K562 (cell line): ENCODE measurements around the gene SLC7A1. TPM values are rescaled to one million over a fixed set of nuclear protein-coding genes. Genes with fewer than 3 reads are reported as not detected.

Experiments used
- ATAC-seq: fragments of 200-7000 bp; cut with Tn5 transposase; 3 replicates; pipeline ENCODE4 v1.9.1; 2020; ENCODE audit warnings: moderate library complexity
- BruUV-seq: library from RNA; stranded (reverse); fragments of 400-500 nt; replicated peaks from 2 replicates; lab custom pipeline; 2021; lab: Mats Ljungman, UMichigan
- CTCF ChIA-PET: fragments of 300-600 bp; formaldehyde crosslinking; extraction: SDS; loops from one replicate; lab custom pipeline; 2021; ENCODE audit warnings: low intra/inter-chr PET ratio; lab: Yijun Ruan, JAX
- POLR2A ChIA-PET: fragments of 300-600, 350-650 bp; sonication (Branson Sonifier 250); formaldehyde crosslinking; extraction: SDS; loops from one replicate; lab custom pipeline; 2021; ENCODE audit warnings: antibody characterized with exemption, inconsistent platforms; lab: Yijun Ruan, JAX
- DNase-seq, 4 experiments: peaks; one replicate each; pipeline versions ENCODE4 v3.0.0 to v3.0.0-alpha.2; 2011 to 2018; ENCODE audit warnings: low spot score in 3 of 4, mixed read lengths in 3 of 4; ENCODE audit errors: extremely low read depth in 1 of 4
- FAIRE-seq: peaks from 2 replicates; lab custom pipeline; 2011; peaks lifted over from hg19 to GRCh38; lab: Jason Lieb, UNC
- H2AFZ ChIP-seq: 2 replicates; pipeline ENCODE4 v1.6.0; 2011; ENCODE audit warnings: low read depth, low read length, control low read depth, inconsistent platforms
- H3K27ac ChIP-seq: fragments of 200-600 bp; 3 replicates; pipeline ENCODE4 v1.8.0; 2011; ENCODE audit warnings: low read depth, mild to moderate bottlenecking, control low read depth, inconsistent platforms, low read length, moderate library complexity, mixed read lengths; ENCODE audit errors: extremely low read depth
- H3K27me3 ChIP-seq, 2 experiments: fragments of 300-600 bp in 1 of 2; 2 replicates in 1 of 2; 3 replicates in 1 of 2; pipeline versions ENCODE4 v1.6.0 to v1.8.0; 2011; ENCODE audit warnings: inconsistent platforms in 2 of 2, low read length in 2 of 2, mild to moderate bottlenecking in 1 of 2, mixed read lengths in 1 of 2, moderate library complexity in 1 of 2; ENCODE audit not compliant: control insufficient read depth in 2 of 2, insufficient read depth in 2 of 2
- H3K36me3 ChIP-seq: fragments of 300-600 bp; 3 replicates; pipeline ENCODE4 v1.8.0; 2011; ENCODE audit warnings: mild to moderate bottlenecking, low read length, inconsistent platforms; ENCODE audit not compliant: control insufficient read depth, insufficient read depth
- H3K4me1 ChIP-seq, 2 experiments: fragments of 200-600 bp in 1 of 2; replicated peaks in 1 of 2; 2 replicates in 1 of 2; 3 replicates in 1 of 2; pipeline versions ENCODE4 v1.5.1 to v1.8.0; 2011; ENCODE audit warnings: inconsistent platforms in 2 of 2, low read length in 2 of 2, mild to moderate bottlenecking in 1 of 2, mixed read lengths in 1 of 2, moderate library complexity in 1 of 2; ENCODE audit not compliant: control insufficient read depth in 2 of 2, insufficient read depth in 2 of 2
- H3K4me2 ChIP-seq: 2 replicates; pipeline ENCODE4 v1.6.1; 2011; ENCODE audit warnings: low read length, control low read depth, inconsistent platforms, mixed read lengths; ENCODE audit not compliant: insufficient read depth
- H3K4me3 ChIP-seq: fragments of 200-600 bp; sonication (generic), shearing (Covaris generic); 2 replicates; pipeline ENCODE4 v1.5.1; 2016; ENCODE audit warnings: control low read depth, inconsistent platforms
- H3K79me2 ChIP-seq: fragments of 200-600 bp; 3 replicates; pipeline ENCODE4 v1.8.0; 2011; ENCODE audit warnings: low read length, inconsistent platforms; ENCODE audit not compliant: control insufficient read depth, insufficient read depth
- H3K9ac ChIP-seq, 2 experiments: 2 replicates each; pipeline versions ENCODE4 v1.6.0 to v1.6.1; 2011; ENCODE audit warnings: low read depth in 2 of 2, low read length in 2 of 2, control low read depth in 1 of 2, inconsistent platforms in 1 of 2, mild to moderate bottlenecking in 1 of 2, mixed read lengths in 1 of 2; ENCODE audit not compliant: insufficient read depth in 1 of 2
- H3K9me1 ChIP-seq: one replicate; pipeline ENCODE4 v1.6.0; 2011; ENCODE audit warnings: inconsistent platforms, mild to moderate bottlenecking, low read length, moderate library complexity; ENCODE audit not compliant: control insufficient read depth, insufficient read depth
- H3K9me3 ChIP-seq: replicated peaks from 2 replicates; pipeline ENCODE4 v1.5.1; 2011; ENCODE audit warnings: low read depth, low read length, inconsistent platforms; ENCODE audit not compliant: control insufficient read depth, insufficient read depth
- H4K20me1 ChIP-seq: replicated peaks from 2 replicates; pipeline ENCODE4 v1.6.1; 2011; ENCODE audit warnings: low read length, inconsistent platforms, mixed read lengths; ENCODE audit not compliant: control insufficient read depth, insufficient read depth
- ATF6 ChIP-seq: sonication (generic); formaldehyde crosslinking; IDR thresholded peaks from 2 replicates; pipeline ENCODE4 v1.4.0; 2020; ENCODE audit warnings: mild to moderate bottlenecking, missing genetic modification reagents
- POLR2AphosphoS5 ChIP-seq: IDR thresholded peaks from 2 replicates; pipeline ENCODE4 v1.6.1; 2011; ENCODE audit warnings: mild to moderate bottlenecking, low read depth, low read length, moderate library complexity; ENCODE audit not compliant: control insufficient read depth, insufficient read depth
- ZBTB17 ChIP-seq: fragments of 450-650 bp; formaldehyde crosslinking; IDR thresholded peaks from 2 replicates; pipeline ENCODE4 v1.4.0; 2020; ENCODE audit warnings: mild to moderate bottlenecking
- WGBS: fragments of 100-300 bp; shearing (Covaris generic); methylation state at CpG from one replicate; pipeline ENCODE4 v1.1.6; 2016; ENCODE audit warnings: low coverage, mixed read lengths; ENCODE audit not compliant: insufficient coverage; ENCODE audit errors: missing lambda C conversion rate; 5-methylcytosine and 5-hydroxymethylcytosine counted together
- in situ Hi-C: fragments of 300-500 bp; cut with MboI; formaldehyde crosslinking; loops from 4 replicates; pipeline ENCODE4 v1.15.0; 2018; ENCODE audit warnings: inconsistent platforms, mixed read lengths
- intact Hi-C: fragments of 100-400 bp; cut with micrococcal nuclease; formaldehyde crosslinking; loops from 2 replicates; pipeline ENCODE4 v1.14.2; 2022
- polyA plus RNA-seq, 8 experiments: library from polyadenylated mRNA; depleted of rRNA in 4 of 8; stranded (reverse) in 5 of 8; unstranded in 3 of 8; fragments of >200 nt; fragmentation: Nextera tagmentation in 2 of 8; fragmentation: Illumina TruSeq in 1 of 8; extraction: Ambion mirVana in 2 of 8; extraction: Trizol in 1 of 8; gene quantifications; 2 replicates each; pipeline versions ENCODE4 v1.2.1 to v1.2.3, GENCODE V29; 2011 to 2014; ENCODE audit warnings: inconsistent platforms in 1 of 8, missing spikeins in 1 of 8
- total RNA-seq, 7 experiments: library from RNA; depleted of rRNA in 6 of 7; stranded (reverse); fragments of >200 nt in 6 of 7; fragmentation: Illumina TruSeq in 2 of 7; extraction: Trizol in 2 of 7; gene quantifications; 2 replicates each; pipeline versions ENCODE4 v1.2.1 to v1.2.3, GENCODE V29; 2011 to 2021; ENCODE audit warnings: low replicate concordance in 1 of 7

SLC7A1 gene
- total and polyA plus RNA-seq, 9 of the 15 experiments (the other 6 are each of a cell fraction or from before 2014, with no cell fraction given): 3.3 to 69.7 (median 10.8) TPM

GRCh38 chr13:29511106-29511796 is 84.2 kb downstream of the SLC7A1 start:
- no peak for DNase-seq
- FAIRE-seq: no peak
- Histone ChIP-seq H3K27me3 (no peaks in the 10 kb centered on the region; a peak in 1 of 5 replicates), H3K9ac (no peak overlapping the region), H3K4me2 (no peak overlapping the region), H3K9me1 (no peaks in the 10 kb centered on the region), H3K4me3 (no peak overlapping the region), H3K79me2 (no peaks in the 10 kb centered on the region), H3K27ac (no peak overlapping the region), H3K9me3 (no peaks in the 10 kb centered on the region), H4K20me1 (peaks cover 12% of the 10 kb centered on the region), H2AFZ (no peak overlapping the region), H3K36me3 (peaks cover 22% of the 10 kb centered on the region; the same call in 1 of the 3 replicates), H3K4me1 (peaks cover 0 to 6% of the 10 kb centered on the region in 2 experiments; a peak in 3 of 5 replicates)
- intact Hi-C loops (no loop called here), in situ Hi-C loops (no loop called here)
- TF ChIP-seq ZBTB17 (CRISPR knock-in tag): no peak
- TF ChIP-seq ATF6 (CRISPR knock-in tag): no peak
- TF ChIP-seq POLR2AphosphoS5: peak; percentile 20; the same call in 1 of the 2 replicates
- POLR2A ChIA-PET: no interaction called here
- BruUV-seq: no TSS peak
- WGBS: 92% methylated on average over 3 of the region's 12 CpGs
- no peak for ATAC-seq
- CTCF ChIA-PET: interaction anchor here (1.4 kb wide), 1 partner anchor 197 kb away, joined by 3 read pairs; no protein-coding TSS in a partner anchor
